HK-2 (cell line): Measurements from ENCODE around the gene FXYD5.

Source experiments
- DNase-seq: peaks from one replicate; pipeline ENCODE4 v3.0.0-alpha.2; 2018; ENCODE audit not compliant: unreplicated experiment

FXYD5 gene, protein sequence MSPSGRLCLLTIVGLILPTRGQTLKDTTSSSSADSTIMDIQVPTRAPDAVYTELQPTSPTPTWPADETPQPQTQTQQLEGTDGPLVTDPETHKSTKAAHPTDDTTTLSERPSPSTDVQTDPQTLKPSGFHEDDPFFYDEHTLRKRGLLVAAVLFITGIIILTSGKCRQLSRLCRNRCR

DNA sequence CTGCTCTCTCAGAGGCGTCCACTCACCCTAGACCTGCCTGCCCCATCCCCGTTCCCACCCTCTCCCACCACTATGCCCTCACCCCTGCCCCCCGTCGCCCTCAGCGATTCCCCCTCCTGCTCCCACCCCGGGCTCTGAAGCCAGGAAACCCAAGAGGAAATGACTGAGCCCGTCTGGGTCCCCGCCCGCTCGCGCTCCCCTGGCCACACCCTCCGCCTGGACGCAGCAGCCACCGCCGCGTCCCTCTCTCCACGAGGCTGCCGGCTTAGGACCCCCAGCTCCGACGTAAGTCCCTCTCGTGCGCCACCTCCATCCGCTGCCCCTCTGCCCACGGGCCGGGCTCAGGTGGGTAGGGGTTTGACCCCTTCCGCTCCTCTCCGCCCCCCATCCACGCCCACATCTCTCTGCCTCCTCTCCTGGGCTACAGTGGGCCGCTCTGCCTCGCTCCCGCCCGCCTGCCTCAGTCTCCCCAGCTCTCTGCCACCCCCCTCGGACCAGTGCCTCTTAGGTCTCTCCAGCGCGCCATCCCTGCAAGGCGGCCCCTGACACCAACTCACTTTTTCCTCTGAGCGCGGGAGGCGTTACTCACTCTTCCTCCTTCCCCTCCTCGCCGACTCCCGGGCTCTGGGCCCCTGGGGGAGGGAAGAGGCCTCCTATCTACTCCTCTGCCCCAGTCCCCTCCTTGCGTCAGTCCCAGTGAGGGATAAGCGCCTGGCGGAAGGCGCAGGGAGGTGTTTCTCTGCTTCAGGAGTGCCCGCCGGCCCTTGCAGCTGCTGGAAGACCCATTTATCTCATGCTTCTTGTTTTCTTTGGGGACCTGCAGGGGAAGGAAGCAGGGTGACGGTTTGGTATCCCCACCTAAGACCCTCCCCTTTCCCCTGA, at the start of gene FXYD5:
Gene FXYD5, plus strand, starts transcription at position 211 of the 882 bp plus-strand sequence. CDS start 816 bp downstream, outside the sequence.
- peak; percentile 82 for DNase-seq

DNA sequence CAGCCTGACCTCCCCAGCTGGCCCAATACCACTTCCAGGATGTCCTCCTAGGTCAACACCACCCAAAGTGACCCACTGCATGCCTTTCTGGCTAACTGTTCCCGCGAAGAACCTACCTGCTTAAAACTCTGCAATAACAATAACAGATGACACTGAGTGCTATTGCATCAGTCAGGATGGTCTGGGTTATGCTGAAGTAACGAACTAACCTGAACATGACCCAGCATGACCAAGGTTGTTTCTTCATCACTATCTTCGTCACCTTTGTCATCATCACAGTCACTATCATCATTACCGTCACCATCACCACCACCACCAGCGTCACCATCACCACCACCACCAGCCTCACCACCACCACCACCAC, 49.5 kb upstream of the FXYD5 start:
- no peak for DNase-seq

DNA sequence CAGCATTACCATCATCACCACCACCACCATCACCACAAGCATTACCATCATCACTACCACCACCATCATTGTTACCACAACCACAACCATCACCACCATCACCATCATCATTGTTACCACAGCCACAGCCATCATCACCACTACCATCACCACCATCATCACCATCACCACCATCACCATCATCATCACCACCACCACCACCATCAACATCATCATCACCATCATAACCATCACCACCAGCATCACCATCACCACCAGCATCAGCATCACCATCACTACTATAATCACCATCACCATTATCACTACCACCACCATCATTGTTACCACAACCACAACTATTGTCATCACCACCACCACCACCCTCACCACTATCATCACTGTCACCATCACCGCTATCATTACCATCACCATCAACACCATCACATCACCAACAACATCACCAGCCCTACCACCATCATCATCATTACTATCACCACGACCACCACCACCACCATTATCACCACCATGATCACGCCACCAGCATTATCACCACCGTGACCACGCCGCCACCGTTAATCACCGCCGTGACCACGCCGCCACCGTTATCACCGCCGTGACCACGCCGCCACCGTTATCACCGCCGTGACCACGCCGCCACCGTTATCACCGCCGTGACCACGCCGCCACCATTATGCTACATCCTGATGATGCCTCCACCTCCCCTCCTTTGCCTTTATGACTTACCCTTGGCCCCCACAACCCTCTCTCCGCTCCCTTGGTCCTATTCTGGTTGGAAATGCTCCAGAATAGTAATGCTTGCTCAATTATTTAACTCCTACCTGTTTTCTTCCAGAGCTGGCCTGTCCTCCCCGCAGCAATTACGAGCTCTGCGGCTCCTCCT, 48.9 kb upstream of the FXYD5 start:
- no peak for DNase-seq

DNA sequence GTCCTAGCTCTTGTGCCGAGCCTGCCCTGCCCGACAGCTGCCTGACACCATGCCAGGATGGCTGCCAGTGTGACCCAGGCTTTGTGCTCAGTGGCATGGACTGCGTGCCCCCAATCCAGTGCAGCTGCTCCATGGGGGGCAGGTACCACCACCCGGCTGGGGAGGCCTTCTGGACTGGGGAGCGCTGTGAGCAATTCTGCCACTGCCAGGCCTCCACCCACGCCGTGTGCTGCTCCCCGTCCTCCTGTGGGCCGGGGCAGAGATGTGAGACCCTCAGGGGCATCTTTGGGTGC, 48.3 kb upstream of the FXYD5 start:
- DNase-seq = no peak

DNA sequence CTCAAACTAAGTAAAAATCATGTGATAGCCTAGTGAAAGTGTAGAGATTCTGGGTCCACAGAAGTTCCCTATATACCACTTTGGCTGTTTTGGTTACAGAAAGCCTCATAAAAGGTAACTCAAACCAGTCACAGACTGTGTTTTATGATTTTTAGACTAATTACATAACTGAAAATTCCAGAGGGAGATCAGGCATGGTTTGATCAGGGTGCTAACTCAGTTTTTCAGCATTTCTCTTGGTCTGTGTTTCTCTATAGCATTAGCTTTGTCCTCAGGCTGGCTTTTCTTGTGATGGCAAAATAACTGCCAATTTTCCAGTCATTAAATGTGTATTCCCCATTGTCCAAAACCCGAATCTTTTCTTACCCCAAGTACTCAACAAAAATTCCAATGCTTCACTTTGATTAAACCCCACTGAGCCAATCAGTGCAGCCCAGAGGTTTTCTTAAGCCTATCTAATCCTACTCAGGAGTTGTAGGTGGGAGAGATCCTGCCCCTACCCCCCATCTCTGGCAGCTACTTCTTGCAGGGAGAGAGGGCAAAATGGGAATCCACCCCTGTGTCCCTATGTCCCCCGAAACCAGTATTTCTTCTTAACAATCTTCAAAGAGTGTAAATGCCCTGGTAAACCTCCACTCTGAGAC, 47.5 kb upstream of the FXYD5 start:
- DNase-seq = no peak

DNA sequence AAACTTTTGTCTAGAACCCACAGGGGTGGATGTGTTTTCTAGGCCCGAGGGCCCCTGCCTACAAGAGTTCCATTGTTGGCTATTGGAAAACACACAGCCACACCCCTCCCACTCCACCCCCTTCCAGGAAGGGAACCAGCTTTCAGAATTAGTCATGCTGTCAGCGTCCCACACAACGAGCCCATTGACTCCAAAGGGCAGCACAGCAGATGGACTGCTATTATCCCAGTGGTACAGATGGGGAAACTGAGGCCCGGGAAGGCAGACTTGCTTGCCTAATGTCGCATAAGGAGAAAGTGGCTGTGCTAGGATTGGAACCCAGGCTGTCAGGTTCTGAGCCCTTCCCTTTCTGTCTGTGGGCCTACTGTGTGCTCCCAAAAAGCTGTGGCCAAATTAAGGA, 47.0 kb upstream of the FXYD5 start:
- DNase-seq = no peak

DNA sequence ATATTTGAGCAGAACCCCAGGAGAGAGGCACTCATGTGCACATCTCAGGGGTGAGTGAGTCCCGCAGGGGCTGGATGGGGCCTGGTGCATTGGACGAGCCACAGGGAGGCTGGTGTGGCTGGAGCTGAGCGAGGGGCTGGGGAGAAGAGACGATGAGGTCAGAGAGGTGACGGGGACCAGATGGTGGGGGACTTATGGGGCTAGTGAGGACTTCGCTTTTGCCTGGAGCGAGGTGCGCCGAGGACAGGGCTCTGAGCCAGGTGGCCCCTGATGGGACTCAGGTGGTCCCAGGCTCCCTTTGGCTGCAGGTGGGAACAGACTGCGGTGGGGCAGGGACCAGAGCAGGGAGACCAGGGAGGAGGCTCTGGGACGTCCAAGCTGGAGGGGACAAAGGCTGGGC, 45.8 kb upstream of the FXYD5 start:
- DNase-seq = no peak

DNA sequence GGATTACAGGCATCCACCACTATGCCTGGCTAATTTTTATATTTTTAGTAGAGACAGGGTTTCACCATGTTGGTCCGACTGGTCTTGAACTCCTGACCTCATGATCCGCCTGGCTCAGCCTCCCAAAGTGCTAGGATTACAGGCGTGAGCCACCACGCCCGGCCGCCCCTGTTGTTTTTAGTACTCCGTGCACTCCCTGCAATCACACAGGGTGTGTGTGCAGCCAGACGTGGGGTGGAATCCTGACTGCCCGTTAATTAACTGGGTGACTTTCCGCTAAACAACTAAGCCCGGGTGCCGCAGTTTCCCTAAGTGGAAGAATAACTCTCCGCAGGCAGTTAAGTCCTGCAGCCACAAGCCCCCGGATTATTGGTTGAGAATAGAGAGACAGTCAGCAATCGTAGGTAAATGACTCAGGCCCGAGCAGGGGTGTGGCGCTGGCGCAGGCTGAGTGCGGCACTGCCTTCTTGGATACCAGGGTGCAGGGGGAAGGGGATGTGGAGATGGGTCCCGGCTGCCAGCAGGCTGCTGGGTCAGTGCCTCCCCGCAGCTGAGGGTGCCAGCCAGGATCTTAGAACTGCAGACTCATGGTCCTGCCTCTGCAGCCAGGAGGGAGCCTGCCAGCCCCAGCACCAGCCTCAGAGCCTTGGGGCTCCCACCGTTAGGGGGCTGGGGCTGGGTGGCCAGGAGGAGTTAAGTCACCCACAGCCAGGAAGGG, 45.0 kb upstream of the FXYD5 start:
- no peak for DNase-seq

DNA sequence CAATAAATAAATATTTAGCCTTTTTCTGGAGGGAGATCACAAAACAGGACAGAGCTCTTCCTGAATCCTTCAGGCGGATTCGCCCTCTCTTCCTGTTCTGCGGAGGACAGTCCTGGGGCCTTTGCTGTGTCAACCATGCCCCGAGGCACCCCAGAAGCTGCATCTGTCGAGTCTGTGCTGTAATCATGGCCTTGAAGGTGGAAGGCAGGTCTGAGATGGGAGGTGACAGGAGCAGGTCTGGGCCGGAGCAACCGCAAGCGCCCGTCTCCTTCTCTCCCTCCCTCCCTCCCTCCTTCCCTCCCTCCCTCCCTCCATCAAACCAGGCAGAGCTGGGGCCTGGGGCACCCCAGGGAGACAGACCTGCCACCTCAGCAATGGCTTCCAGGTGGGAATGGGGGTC, 43.6 kb upstream of the FXYD5 start:
- DNase-seq = no peak

DNA sequence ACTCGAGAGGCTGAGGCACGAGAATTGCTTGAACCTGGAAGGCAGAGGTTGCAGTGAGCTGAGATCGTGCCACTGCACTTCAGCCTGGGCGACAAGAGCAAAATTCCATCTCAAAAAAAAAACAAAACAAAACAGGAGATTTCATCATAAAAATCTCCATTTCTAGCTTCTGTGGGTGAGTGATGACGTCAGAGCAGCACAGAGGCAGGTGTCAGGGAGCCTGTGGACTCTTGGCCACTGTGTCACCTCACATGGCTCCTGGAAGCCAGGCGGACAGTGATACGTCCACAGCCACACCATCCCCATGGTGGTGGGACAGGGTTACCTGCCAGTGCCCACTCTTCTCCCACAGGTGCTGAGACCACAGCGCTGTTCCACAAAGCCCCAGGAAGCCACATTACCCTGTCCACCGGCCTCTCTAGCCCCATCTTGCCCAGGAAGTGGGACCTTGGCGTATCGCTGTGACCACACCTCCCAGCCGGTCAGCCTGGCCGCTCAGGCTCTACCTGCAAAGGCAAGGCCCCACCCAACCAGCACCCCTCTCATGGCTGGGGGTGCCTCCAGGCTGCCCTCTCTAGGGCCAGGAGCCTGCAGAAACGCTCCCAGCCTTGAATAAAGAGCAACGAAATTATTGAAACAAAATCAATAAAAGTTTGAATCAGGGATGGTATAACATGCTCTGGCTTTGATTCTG, 41.4 kb upstream of the FXYD5 start:
- no peak for DNase-seq

DNA sequence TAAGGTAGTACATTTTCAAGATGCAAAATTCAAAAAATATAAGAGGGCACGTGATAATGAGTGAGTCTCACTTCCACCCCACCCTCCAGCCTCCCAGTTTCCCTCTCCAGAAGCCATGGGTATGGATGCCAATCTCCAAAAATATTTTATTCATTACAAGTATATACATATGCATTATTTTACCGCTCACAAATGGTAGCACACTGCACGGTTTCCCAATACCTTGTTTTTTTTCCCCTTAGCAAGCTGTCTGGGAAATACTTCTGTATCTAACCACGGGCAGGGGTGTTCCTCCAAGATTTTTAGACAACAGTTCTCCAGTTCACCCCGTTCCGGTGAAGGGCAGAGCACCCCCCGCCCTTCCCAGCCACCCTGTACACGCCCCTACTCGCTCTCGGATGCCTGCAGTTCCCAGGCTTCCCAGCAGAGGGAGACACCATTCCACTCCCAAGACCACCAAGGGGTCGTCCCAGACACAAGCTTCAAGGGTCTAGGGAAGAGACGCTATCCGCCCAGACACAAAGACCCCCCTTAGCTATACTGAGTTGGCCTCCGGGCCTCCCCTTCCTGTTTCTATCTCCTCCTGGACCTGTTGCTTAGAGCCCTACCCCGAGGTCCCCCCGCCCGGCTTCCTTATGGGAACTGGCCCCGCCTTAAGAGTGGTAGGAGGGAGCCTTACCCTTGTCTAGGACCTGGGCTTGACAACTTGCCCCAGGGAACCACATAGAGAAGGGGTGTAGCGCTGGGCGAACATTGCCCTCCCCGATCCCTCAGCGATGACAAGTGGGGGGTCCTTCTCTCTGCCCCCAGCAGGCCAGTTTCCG, 40.0 kb upstream of the FXYD5 start:
- DNase-seq = peak; percentile 48

DNA sequence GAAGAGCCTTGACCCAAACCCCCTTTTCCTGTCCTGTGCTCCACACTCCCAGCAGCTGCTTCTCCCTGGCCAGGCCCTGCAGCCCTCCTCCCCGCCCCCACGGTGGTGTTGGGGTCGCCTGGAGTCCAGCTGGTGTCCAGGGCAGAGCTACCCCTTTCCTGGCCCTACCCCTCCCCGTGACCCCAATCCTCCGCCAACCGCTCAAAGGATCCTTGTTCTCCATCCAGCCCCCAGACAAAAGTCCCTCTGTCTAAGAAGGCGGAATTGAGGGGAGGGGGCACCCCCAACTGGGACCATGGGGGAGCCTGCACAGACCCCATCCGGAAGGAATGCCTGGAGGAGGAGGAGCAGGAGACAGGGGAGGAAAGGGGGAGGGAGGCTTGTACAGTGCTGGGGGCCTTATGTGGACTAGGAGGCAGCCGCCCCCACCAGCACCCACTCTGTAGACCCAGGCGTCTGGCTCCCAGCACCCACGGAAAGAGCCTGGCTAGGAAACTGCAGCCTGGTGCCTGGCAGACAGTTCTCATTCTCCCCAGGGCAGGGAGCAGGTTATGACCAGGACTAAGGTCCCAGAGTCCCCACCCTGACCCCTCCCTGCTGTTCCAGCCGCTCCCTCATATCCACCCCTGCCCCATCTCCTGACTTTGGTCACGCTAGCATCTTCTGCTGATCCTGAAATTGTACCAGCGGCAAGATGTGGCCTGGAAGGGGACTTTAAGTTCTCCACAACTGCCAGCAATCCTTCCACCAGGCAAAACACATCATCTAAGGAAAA, 39.2 kb upstream of the FXYD5 start, which contains the start of gene FXYD3:
Gene FXYD3, plus strand, starts transcription at position 647 of the 775 bp plus-strand sequence. CDS start 3,554 bp downstream, outside the sequence.
- no peak for DNase-seq

DNA sequence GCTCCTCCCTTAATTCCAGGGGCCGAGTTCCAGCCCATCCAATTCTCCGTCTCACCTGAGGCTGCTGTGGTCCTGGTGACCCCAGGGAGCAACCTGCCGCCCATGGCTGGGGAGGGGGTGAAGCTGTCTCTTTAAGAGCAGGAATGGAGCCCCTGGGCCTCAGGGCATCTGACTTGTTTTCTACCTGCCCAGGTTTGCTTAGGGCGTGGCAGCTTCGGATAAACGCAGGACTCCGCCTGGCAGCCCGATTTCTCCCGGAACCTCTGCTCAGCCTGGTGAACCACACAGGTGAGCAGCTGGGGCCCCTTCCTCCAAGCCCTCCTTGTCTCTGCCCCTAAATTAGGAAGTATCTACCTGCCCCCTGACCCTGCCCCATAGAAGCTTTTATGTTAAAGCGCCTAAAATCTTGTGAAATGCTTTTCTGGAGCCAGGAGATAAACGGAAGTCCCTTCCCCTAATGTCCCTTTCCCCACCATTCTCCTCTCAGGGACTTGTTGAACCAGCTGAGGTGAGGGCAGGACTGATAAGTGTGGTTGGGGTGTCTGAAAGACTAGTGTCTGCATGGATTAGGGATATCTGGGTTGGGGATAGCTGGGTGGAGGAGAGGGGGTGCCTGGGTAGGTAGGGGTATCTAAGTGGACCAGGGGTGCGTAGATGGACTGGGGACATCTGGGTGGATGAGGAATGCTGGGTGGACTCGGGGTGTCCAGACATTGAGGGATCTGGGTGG, 38.3 kb upstream of the FXYD5 start:
- DNase-seq = no peak

DNA sequence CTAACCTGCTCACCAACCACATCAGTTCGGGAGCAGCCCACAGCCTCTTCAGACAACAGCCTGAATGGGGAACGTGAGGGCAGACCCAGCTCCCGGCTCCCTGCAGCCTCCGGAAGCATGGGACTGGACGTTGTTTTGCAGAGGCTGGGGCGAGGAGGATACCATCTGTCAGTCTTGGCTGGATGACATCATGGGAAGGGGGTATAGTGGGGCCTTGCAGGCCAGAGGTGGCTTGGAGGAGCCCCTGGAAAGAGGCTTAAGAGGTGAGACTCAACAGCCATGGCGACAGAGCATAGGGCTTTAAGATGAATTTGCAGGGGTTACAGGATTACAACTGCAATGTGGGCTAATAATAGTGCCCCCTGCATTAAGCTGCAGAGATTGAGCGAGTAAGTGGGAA, 37.4 kb upstream of the FXYD5 start:
- no peak for DNase-seq

DNA sequence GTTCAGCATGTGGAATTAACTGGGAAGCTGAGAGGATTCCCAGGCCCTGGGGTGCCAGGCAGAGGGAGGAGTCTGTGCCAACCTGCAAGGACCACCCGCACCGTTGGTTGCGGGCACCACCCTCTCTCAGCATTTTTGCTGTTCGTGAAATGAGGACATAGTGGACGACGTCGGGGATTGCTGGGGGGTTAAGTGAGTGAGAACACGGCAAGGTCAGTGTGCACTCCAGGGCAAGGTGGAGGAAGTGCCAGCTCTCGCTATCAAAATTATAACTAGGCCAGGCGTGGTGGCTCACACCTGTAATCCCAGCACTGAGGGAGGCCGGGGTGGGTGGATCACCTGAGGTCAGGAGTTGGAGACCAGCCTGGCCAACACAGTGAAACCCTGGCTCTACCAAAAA, 36.7 kb upstream of the FXYD5 start:
- DNase-seq = no peak

DNA sequence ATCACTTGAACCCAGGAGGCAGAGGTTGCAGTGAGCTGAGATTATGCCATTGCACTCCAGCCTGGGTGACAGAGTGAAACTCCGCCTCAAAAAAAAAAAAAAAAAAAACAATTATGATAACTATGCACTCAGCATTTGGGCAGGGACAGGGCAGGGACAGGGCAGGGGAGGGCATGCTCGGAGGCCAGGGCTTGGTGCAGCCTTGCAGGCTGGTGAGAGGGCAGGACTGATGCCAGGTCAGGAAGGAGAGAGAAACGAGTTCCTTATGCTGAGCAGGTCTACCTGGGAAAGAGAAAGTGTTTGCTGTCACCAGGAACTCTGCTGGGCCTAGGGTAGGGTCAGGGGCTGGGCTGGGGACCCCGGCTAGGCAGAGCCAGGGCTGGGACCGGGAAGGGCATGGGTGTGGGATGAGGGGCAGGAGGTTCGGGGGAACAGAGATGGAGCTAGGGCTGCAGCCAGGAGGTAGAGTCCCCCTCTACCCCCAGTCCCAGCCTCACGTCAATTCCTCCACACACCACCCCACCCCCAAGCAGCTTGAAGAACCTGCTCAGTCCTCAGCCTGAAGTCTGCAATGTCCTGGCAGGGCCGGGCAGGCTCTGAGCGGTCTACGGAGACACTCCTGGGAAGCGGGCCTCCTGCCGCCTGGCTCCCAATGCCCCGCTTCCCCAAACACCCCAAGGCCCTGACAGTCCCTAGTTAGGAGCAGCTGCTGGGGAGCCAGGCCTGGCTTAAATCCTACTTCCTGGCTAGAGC, 36.1 kb upstream of the FXYD5 start:
- DNase-seq = no peak

DNA sequence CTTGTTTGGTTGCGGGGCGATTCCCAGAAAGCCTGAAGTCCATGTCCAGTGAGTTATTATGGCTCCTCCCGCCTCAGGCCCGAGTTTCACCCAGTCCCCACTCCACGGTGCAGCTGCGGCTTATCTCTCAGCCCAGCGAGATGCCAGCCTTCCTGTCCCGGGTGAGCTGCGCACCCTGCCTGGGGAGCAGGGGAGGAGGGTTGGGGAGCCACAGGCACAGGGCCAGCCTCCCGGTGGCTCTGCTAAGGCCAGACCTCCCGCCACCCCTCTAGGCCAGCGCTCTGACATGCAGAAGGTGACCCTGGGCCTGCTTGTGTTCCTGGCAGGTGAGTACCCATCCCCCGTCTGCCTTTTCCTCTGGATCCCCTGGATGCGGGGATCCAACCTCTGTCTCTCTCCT, 35.4 kb upstream of the FXYD5 start:
- DNase-seq = no peak
